GM15510 (cell line): ENCODE data around the gene SET.

Experiments
- POLR2A ChIP-seq: IDR thresholded peaks from 3 replicates; pipeline ENCODE4 v1.6.1; 2011; ENCODE audit warnings: borderline replicate concordance; ENCODE audit not compliant: insufficient read length; ENCODE audit errors: extremely low read depth

Gene SET

DNA sequence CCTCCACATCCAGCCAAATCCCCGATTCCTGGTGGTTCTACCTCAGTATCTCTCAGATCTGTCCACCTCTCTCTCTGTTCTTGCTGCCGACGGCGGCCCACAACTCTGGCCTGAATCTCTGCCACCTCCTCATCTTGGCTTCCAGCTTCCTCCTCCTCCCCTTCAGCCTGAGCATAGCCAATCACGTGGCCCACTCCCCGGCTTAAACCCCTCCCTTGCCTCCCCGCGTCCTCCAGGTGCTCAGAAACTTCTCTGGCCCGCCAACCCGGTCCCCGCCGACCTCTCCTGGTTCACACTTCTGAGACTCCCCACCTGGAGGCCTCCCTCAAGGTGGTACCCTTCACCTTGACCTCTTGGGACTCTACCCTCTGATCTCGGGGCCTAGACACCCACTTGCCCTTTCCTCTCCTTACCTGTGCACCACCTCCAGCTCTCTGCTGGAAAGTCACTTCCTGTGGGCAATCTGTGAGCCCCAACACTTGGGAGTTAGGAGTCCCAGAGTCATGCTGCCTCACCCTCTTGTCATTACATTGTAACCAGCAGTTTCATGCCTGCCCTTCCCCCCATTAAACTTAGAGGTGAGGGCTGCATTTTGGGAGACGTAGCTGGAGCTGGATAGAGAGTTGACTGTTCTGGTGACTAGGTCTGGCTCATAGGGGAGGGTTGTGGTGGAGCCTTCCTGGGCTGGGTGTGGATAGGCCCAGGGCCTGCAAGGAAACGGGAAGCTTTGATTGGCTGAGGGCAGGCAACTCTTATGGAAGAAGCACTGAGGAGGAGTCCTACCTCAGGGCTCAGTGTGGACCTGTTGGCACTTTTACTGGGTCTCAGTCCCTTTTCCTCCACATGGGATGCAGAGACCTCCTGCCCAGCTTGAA, 4.5 kb upstream of the SET start:
- TF ChIP-seq POLR2A: peak; percentile 94

DNA sequence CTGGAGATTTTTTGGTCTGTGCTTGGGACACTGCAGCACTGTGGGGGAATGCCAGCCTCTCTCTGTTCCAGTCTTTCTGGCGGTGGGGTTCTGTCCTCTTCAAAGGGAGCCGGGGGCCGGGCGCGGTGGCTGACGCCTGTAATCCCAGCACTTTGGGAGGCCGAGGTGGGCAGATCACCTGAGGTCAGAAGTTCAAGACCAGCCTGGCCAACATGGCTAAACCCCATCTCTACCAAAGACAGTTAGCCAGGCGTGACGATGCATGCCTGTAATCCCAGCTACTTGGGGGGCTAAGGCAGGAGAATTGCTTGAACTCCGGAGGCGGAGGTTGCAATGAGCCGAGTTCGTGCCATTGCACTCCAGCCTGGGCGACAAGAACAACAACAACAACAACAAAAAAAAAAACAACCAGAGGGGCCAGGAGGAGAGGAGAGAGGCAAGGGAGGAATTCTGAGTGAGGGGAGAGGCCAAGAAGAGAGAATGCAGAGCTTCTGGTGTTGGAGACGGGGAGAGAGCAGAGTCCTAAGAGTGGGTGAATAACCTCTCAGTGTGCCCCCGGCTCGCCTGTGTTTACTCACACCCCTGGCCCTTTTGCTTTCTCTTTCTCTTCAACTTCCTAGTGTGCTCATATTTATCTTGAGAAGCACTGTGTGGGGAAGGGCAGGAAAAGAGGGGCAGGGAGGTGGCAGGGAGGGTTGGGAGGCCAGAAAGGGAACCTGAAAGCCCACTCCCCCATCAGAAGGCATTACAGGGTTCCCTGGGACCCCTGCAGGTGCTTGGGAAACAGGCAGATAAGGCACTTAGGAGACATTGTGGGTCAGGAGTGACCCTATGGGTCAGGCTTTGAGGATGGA, 3.2 kb upstream of the SET start:
- TF ChIP-seq POLR2A: no peak

DNA sequence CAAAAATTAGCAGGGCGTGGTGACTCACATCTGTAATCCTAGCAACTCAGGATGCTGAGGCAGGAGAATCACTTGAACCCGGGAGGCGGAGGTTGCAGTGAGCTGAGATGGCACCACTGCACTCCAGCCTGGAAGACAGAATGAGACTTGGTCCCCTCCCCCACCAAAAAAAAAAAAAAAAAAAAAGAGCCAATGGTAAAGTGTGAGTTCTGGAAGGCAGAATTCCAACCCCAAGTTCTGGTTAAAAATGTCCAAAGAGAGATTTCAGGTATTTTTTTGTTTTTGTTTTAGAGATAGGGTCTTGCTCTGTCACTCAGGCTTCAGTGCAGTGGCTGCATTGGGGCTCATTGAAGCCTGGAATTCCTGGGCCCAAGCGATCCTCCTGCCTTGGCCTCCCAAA, 1.6 kb upstream of the SET start:
- no peak for TF ChIP-seq POLR2A

DNA sequence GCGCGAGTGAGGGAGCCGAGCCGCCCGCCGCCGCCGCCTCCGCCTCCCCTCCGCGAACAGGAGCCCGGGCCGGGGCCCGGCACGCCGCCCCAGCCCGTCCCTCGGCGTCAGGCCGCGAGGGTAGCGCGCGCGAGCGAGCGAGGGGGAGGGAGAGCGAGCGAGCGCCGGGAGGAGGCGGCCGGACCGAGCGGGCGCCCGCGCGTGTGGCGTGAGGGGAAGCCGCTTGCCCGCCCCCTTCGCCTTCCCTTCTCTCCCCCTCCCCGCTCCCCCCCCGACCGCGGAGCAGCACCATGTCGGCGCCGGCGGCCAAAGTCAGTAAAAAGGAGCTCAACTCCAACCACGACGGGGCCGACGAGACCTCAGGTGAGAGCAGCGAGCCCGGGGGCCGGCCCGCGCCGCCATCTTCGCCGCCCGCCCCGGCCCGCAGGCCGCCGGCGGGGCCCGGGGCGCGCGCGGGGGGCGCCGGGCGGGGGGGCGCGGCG, 312 bp downstream of the SET start:
- TF ChIP-seq POLR2A: no peak

DNA sequence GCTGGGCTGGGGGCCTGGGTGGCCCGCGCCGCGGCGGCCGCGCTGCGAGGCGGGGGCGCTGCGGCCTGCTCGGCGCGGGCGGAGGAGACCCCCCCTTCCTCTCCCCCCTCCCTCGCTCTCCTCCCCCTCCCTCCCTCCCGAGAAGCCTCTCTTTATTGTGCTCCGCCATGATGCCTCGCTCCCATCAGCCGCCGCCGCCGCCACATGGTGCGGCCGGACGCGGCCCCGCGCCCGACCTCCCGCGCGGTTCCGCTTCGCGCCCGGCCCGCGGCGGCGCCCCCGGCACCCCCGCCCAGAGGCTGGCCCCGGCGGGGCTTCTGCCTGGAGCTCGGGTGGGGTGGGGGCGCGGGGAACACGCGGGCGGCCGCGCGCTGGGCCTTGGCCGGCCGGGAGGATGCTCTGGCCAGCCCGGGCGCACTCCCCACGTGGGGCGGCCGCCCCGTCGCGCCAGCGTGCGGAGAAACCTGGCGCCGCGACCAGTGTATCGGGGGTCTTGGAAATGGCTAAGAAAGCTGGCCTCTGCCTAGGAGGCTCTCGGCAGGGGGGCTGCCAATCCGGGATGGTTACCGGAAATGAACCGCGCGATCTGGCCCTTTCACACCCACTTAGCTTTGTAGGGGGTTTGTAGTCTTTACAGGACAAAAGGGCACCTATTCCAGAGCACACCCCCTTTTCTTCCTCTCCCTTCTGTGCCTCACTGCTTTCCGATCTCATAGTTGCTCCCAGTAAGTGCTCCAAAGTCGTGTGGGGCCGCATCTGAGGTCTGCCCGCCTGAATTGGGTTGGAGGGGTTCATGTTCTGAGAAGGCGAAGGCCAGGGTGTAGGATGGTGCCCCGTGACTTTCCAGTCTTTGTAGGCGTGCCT, 1.0 kb downstream of the SET start:
- peak; percentile 16 for TF ChIP-seq POLR2A

DNA sequence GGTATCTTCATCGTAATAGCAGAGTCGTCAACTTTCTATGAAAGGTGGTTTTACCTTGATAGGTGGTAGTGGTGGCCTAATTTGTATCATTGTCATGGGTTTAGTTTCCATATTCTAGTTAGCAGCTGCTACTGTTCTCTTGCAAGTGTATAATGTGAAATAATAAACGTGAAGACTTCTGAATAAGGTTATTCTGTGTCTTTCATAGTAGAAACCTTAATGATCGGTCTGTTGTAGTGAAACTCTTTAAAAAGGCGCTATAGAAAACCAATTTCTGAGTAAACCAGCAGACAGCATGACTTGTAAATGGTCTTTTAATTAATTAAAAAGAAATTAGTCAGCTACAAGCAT, 1.6 kb downstream of the SET start:
- no peak for TF ChIP-seq POLR2A

DNA sequence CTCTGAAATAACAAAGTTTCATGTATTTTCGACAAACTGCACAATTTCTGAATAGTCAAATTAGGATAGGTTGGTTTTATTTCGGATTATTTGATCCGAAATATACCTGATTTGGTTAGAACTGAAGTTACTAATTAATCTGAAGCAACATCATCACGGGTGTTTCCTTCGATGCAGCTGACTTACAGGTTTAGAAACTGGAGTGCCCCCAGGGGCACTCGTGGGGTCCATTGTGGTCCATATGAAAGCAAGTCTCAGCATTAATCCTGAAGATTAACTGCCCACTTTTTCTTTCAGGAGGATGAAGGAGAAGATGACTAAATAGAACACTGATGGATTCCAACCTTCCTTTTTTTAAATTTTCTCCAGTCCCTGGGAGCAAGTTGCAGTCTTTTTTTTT, 5.3 kb downstream of the SET start:
- no peak for TF ChIP-seq POLR2A

DNA sequence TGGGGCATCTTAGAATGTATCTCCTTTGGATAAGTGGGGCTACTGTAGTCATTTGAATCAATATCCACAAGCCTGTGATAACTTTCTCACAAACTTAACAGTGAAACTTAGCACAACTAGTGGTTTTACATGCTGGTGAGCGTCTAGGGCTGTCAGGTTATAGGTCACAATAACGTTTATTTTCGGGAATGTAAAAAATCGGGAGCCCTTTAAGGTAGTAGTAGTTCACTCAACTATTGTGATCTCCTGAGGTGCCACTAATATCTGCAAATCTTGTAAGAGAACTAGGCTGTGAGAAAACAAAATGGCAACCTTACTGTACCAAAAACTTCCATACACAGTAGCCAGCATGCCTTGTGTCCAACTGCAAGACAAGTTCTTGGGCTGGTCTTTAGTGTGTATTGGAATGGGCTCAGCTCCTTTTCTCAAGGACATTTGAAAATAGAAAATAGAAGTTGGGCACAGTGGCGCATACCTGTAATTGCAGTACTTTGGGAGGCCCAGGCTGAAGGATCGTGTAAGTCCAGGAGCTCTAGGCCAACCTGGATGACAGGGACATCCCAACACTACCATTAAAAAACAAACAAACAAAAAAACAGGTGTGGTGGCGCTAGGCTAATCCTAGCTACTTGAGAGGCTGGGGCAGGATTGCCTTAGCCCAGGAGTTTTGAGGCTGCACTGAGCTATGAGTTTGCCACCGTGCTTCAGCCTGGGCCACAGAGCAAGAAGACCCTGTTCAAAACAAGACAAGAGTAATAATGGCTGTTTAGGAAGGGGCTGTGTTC, 8.1 kb downstream of the SET start:
- TF ChIP-seq POLR2A: peak; percentile 12

DNA sequence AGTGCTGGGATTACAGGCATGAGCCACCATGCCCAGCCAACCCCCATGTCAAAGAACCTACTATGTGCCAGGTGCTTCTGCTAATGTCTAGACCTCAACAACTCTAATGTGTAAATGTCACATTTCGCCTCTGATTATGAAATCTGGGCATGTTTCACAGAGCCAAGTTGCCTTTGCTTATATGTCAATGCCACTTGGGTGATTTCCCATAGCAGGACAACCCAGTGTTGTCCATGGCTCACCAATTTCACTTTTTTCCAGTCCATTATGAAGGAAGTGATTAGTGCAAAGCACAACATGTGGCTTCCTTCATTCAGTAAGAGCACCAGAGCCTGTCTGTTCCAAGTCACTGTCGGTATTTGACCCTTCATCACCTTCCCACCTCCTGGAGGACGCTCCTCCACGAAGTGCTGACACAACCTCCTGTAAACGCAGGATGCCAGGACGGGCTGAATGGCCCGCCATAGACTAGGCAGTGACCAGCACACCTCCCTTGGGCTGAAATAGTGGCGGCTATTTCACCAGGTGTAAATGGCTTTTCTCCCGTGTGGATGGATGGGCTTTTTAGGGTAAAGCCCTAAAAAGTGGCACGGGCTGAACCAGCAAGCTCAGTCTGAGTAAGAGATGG, 12.3 kb downstream of the SET start:
- no peak for TF ChIP-seq POLR2A

DNA sequence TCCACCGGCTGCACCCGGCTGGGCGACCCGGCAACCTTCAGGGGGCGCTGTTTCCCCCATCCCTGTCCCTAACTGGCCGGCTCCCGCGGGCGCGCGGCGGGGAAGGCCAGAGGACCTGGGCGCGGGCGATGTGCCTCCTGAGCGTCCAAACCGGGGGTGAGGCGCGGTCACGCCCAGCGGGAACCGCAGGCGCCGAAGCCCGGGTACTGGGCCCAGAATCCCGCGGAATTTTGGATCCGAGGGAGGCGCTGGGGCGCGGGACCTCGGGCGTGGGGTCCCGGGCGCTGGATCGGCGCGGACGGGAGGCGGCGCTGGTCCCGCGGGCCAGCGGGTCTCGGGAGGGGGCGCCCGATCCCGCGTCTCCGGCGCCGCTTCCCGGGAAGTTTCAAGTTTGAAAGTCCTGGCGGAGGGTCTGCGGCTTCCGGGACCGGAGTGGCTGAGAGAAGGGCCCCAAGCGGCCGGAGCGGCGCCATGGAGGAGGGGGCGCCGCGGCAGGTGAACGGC, 13.5 kb downstream of the SET start, which contains the start of gene PKN3:
Gene PKN3 (plus strand): TSS at position 59 of the 504 bp plus-strand sequence. CDS start 413 bp downstream, at position 472.
- peak; percentile 45 for TF ChIP-seq POLR2A

DNA sequence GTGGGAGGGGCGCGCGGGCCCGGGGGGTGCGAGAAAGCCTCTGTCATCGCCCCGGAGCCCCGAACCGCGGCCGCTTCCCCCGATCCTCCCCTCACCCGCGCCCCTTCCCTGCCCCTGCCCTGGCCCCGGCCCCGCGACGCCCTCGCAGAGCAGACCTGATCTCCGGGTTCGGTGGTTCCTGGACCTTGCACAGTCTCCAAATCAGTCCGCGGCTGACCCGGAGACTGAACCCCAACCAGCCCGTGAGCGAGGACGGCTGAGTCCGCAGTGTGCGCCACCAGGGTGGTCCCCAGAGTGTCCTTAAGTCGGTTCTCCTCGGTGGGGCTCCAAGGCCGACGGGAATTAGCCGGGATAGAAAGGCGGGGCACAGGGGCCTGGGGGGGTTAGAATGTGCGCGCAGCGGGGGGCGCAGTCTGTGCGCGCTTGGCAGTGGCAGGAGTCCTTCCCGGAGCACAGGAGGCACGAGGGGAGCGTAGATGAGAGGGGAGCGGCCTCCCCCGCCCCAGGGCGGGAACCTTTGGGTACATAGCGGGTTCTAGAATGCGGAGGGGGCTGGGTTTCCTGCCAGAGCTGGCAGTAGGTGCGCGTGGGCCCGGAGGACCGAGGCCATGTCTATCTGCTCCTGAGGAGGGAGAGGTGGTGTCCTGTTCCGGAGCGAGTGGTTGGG, 14.1 kb downstream of the SET start:
- no peak for TF ChIP-seq POLR2A

DNA sequence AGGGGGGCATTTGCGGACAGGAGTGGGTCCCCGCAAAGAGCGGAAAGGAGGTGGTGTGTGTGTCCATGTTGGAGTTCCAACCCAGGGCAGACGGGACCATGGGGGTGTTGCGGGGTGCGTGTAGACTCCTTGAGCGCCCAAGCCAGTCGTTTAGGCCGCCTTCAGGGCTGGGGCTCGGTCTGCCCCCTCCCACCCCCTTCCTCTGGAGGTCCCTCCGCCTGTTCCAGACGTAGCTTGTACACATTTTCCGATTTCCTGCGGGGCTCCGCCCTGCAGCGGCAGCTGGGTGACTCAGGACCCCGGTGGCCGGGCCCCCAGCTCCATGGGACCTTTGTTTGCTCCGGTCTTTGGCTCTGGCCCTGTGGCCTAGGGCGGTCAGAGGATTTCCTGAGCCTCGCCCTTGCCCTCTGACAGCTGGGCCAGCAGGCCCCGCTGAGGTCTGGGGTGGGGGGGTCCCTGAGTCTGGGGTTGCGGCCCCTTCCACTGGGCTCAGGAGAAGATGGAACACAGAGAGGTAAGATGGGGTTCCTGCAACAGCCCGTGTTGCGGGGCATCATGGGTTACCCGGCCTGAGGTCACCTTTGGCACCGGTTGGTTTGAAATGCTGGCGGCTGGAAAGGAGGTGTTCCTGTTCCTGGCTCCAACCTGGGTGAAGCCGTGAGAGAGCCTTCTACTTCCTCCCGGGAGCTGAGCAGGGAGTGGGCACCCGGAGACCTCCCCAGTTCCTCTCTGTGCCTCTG, 14.8 kb downstream of the SET start:
- TF ChIP-seq POLR2A: no peak

DNA sequence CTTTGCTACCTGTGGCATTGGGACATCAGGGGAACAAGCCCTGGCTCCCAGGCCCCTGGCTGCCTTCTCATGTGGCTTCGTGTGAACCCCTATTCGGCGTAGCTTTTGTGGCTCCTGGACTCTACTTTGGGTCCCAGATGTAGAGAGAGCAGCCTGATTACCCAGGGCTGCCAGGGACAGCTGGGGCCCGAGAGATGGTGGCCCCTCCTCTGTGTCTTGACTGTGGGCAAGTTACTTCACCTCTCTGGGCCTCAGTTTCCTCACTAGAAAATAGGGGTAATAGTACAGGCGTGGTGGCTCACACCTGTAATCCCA, 15.3 kb downstream of the SET start:
- TF ChIP-seq POLR2A: no peak
